ENCODE measurements around the gene SCFD2. TPM values are rescaled to one million over a fixed set of nuclear protein-coding genes. Genes with fewer than 3 reads are reported as not detected.

SCFD2 gene
- polyA plus RNA-seq, 4 donors, result 2.2 to 8.4 (median 5.6) TPM

GRCh38 chr4:53005149-53005546 is 360.7 kb downstream of the SCFD2 start:
- 71 to 81% (median 76%) methylated on average over 2 of the region's 2 CpGs for WGBS, 3 donors
- Histone ChIP-seq H3K36me3 (ENCODE audit: control insufficient read depth in 3 of 3, insufficient read depth in 2 of 3, low read depth in 1 of 3, low read length in 3 of 3) (peaks cover 0 to 2% (median 0%) of the 10 kb centered on the region in 3 donors), H3K9me3 (ENCODE audit: control insufficient read depth in 2 of 2, insufficient read depth in 1 of 2, low read depth in 1 of 2, low read length in 1 of 2) (no peaks in the 10 kb centered on the region), H3K27me3 (ENCODE audit: control insufficient read depth in 3 of 3, insufficient read depth in 3 of 3, low read length in 3 of 3) (no peaks in the 10 kb centered on the region), H3K4me3 (ENCODE audit: low read depth in 1 of 3, low read length in 3 of 3) (no peak overlapping the region), H3K27ac (ENCODE audit: low read depth in 1 of 3, low read length in 2 of 3) (no peak overlapping the region), H3K4me1 (ENCODE audit: control insufficient read depth in 3 of 3, insufficient read depth in 2 of 3, low read depth in 1 of 3, low read length in 2 of 3) (no peaks in the 10 kb centered on the region)
- DNase-seq (no peak), FAIRE-seq (no peak)

GRCh38 chr4:53004497-53005148 is 361.2 kb downstream of the SCFD2 start:
- no peak overlapping the region for H3K27ac ChIP-seq (ENCODE audit: low read depth in 1 of 3, low read length in 2 of 3)
- no peak for FAIRE-seq

GRCh38 chr4:53003959-53004358 is 361.9 kb downstream of the SCFD2 start:
- no peaks in the 10 kb centered on the region for H3K4me1 ChIP-seq (ENCODE audit: control insufficient read depth in 3 of 3, insufficient read depth in 2 of 3, low read depth in 1 of 3, low read length in 2 of 3)
- 93 to 95% (median 93%) methylated on average over 3 of the region's 3 CpGs for WGBS, 3 donors
- no peak overlapping the region for H3K27ac ChIP-seq (ENCODE audit: low read depth in 1 of 3, low read length in 2 of 3)
- no peaks in the 10 kb centered on the region for H3K9me3 ChIP-seq (ENCODE audit: control insufficient read depth in 2 of 2, insufficient read depth in 1 of 2, low read depth in 1 of 2, low read length in 1 of 2)
- no peaks in the 10 kb centered on the region for H3K27me3 ChIP-seq (ENCODE audit: control insufficient read depth in 3 of 3, insufficient read depth in 3 of 3, low read length in 3 of 3)
- peaks cover 0 to 2% (median 0%) of the 10 kb centered on the region in 3 donors for H3K36me3 ChIP-seq (ENCODE audit: control insufficient read depth in 3 of 3, insufficient read depth in 2 of 3, low read depth in 1 of 3, low read length in 3 of 3)
- no peak for FAIRE-seq
- no peak overlapping the region for H3K4me3 ChIP-seq (ENCODE audit: low read depth in 1 of 3, low read length in 3 of 3)
- no peak for DNase-seq

More at GRCh38 chr4:53004497-53005148, 361.2 kb downstream of the SCFD2 start:
- no peaks in the 10 kb centered on the region for H3K9me3 ChIP-seq (ENCODE audit: control insufficient read depth in 2 of 2, insufficient read depth in 1 of 2, low read depth in 1 of 2, low read length in 1 of 2)
- DNase-seq, result no peak
- no peak overlapping the region for H3K4me3 ChIP-seq (ENCODE audit: low read depth in 1 of 3, low read length in 3 of 3)
- no peaks in the 10 kb centered on the region for H3K27me3 ChIP-seq (ENCODE audit: control insufficient read depth in 3 of 3, insufficient read depth in 3 of 3, low read length in 3 of 3)
- peaks cover 0 to 2% (median 0%) of the 10 kb centered on the region in 3 donors for H3K36me3 ChIP-seq (ENCODE audit: control insufficient read depth in 3 of 3, insufficient read depth in 2 of 3, low read depth in 1 of 3, low read length in 3 of 3)
- no peaks in the 10 kb centered on the region for H3K4me1 ChIP-seq (ENCODE audit: control insufficient read depth in 3 of 3, insufficient read depth in 2 of 3, low read depth in 1 of 3, low read length in 2 of 3)
- 87 to 94% (median 93%) methylated on average over 10 of the region's 10 CpGs for WGBS, 3 donors

GRCh38 chr4:53000560-53000959 is 365.3 kb downstream of the SCFD2 start:
- Histone ChIP-seq H3K4me3 (ENCODE audit: low read depth in 1 of 3, low read length in 3 of 3) (no peak overlapping the region), H3K27me3 (ENCODE audit: control insufficient read depth in 3 of 3, insufficient read depth in 3 of 3, low read length in 3 of 3) (no peaks in the 10 kb centered on the region), H3K36me3 (ENCODE audit: control insufficient read depth in 3 of 3, insufficient read depth in 2 of 3, low read depth in 1 of 3, low read length in 3 of 3) (peaks cover 0 to 2% (median 0%) of the 10 kb centered on the region in 3 donors), H3K9me3 (ENCODE audit: control insufficient read depth in 2 of 2, insufficient read depth in 1 of 2, low read depth in 1 of 2, low read length in 1 of 2) (no peaks in the 10 kb centered on the region), H3K4me1 (ENCODE audit: control insufficient read depth in 3 of 3, insufficient read depth in 2 of 3, low read depth in 1 of 3, low read length in 2 of 3) (peaks cover 0 to 8% (median 4%) of the 10 kb centered on the region in 3 donors), H3K27ac (ENCODE audit: low read depth in 1 of 3, low read length in 2 of 3) (no peak overlapping the region)
- no peak for FAIRE-seq
- DNase-seq, result no peak
- WGBS, 3 donors, result 93 to 95% (median 93%) methylated on average over 6 of the region's 6 CpGs

GRCh38 chr4:52999626-53000025 is 366.2 kb downstream of the SCFD2 start:
- Histone ChIP-seq H3K4me3 (ENCODE audit: low read depth in 1 of 3, low read length in 3 of 3) (no peak overlapping the region), H3K4me1 (ENCODE audit: control insufficient read depth in 3 of 3, insufficient read depth in 2 of 3, low read depth in 1 of 3, low read length in 2 of 3) (peaks cover 0 to 8% (median 4%) of the 10 kb centered on the region in 3 donors), H3K36me3 (ENCODE audit: control insufficient read depth in 3 of 3, insufficient read depth in 2 of 3, low read depth in 1 of 3, low read length in 3 of 3) (peaks cover 0 to 2% (median 0%) of the 10 kb centered on the region in 3 donors), H3K27ac (ENCODE audit: low read depth in 1 of 3, low read length in 2 of 3) (no peak overlapping the region), H3K27me3 (ENCODE audit: control insufficient read depth in 3 of 3, insufficient read depth in 3 of 3, low read length in 3 of 3) (no peaks in the 10 kb centered on the region), H3K9me3 (ENCODE audit: control insufficient read depth in 2 of 2, insufficient read depth in 1 of 2, low read depth in 1 of 2, low read length in 1 of 2) (no peaks in the 10 kb centered on the region)
- WGBS, 3 donors, result 85 to 88% (median 88%) methylated on average over 6 of the region's 6 CpGs
- DNase-seq (no peak), FAIRE-seq (no peak)

- H3K36me3 ChIP-seq (ENCODE audit: control insufficient read depth in 3 of 3, insufficient read depth in 2 of 3, low read depth in 1 of 3, low read length in 3 of 3), result no peaks in the 10 kb centered on the region
- H3K27me3 ChIP-seq (ENCODE audit: control insufficient read depth in 3 of 3, insufficient read depth in 3 of 3, low read length in 3 of 3), result no peaks in the 10 kb centered on the region
- FAIRE-seq, result no peak
- peaks cover 0 to 8% (median 4%) of the 10 kb centered on the region in 3 donors for H3K4me1 ChIP-seq (ENCODE audit: control insufficient read depth in 3 of 3, insufficient read depth in 2 of 3, low read depth in 1 of 3, low read length in 2 of 3)
- H3K4me3 ChIP-seq (ENCODE audit: low read depth in 1 of 3, low read length in 3 of 3), result no peak overlapping the region
- no peak overlapping the region for H3K27ac ChIP-seq (ENCODE audit: low read depth in 1 of 3, low read length in 2 of 3)
- no peaks in the 10 kb centered on the region for H3K9me3 ChIP-seq (ENCODE audit: control insufficient read depth in 2 of 2, insufficient read depth in 1 of 2, low read depth in 1 of 2, low read length in 1 of 2)
- no peak for DNase-seq
- WGBS, 3 donors, result 77 to 82% (median 79%) methylated on average over 3 of the region's 3 CpGs
These were observed 367.4 kb downstream of the SCFD2 start for GRCh38 chr4:52998413-52998812.

GRCh38 chr4:52997132-52997416 is 368.8 kb downstream of the SCFD2 start:
- Histone ChIP-seq H3K27me3 (ENCODE audit: control insufficient read depth in 3 of 3, insufficient read depth in 3 of 3, low read length in 3 of 3) (no peaks in the 10 kb centered on the region), H3K9me3 (ENCODE audit: control insufficient read depth in 2 of 2, insufficient read depth in 1 of 2, low read depth in 1 of 2, low read length in 1 of 2) (peaks cover 0 to 5% of the 10 kb centered on the region in 2 donors), H3K36me3 (ENCODE audit: control insufficient read depth in 3 of 3, insufficient read depth in 2 of 3, low read depth in 1 of 3, low read length in 3 of 3) (no peaks in the 10 kb centered on the region), H3K4me1 (ENCODE audit: control insufficient read depth in 3 of 3, insufficient read depth in 2 of 3, low read depth in 1 of 3, low read length in 2 of 3) (peaks cover 0 to 8% (median 4%) of the 10 kb centered on the region in 3 donors), H3K27ac (ENCODE audit: low read depth in 1 of 3, low read length in 2 of 3) (no peak overlapping the region), H3K4me3 (ENCODE audit: low read depth in 1 of 3, low read length in 3 of 3) (no peak overlapping the region)
- DNase-seq (no peak), FAIRE-seq (no peak)
- WGBS, 3 donors, result 89 to 99% (median 89%) methylated on average over 3 of the region's 3 CpGs

- peak overlapping the region in 1 of 3 donors; percentile 28 for H3K27ac ChIP-seq (ENCODE audit: low read depth in 1 of 3, low read length in 2 of 3)
- no peak overlapping the region for H3K4me3 ChIP-seq (ENCODE audit: low read depth in 1 of 3, low read length in 3 of 3)
- WGBS, 3 donors, result 51 to 82% (median 73%) methylated on average over 7 of the region's 7 CpGs
- FAIRE-seq (no peak), DNase-seq (no peak)
- no peaks in the 10 kb centered on the region for H3K36me3 ChIP-seq (ENCODE audit: control insufficient read depth in 3 of 3, insufficient read depth in 2 of 3, low read depth in 1 of 3, low read length in 3 of 3)
- H3K27me3 ChIP-seq (ENCODE audit: control insufficient read depth in 3 of 3, insufficient read depth in 3 of 3, low read length in 3 of 3), result no peaks in the 10 kb centered on the region
- H3K4me1 ChIP-seq (ENCODE audit: control insufficient read depth in 3 of 3, insufficient read depth in 2 of 3, low read depth in 1 of 3, low read length in 2 of 3), result peaks cover 0 to 8% (median 4%) of the 10 kb centered on the region in 3 donors
- peaks cover 0 to 5% of the 10 kb centered on the region in 2 donors for H3K9me3 ChIP-seq (ENCODE audit: control insufficient read depth in 2 of 2, insufficient read depth in 1 of 2, low read depth in 1 of 2, low read length in 1 of 2)
These were observed 369.4 kb downstream of the SCFD2 start for GRCh38 chr4:52996261-52997131.

All from small intestine (tissue), 7 donors.